Astrocyte (in vitro differentiated cells and primary cell): ENCODE data around the gene ENTPD7. TPM values are rescaled to one million over a fixed set of nuclear protein-coding genes. Genes with fewer than 3 reads are reported as not detected.
"Not testable (repeated sequence)": the region's sequence is repeated elsewhere in the genome, so short reads cannot be mapped to it uniquely, and the experiment has no call there.

ENCODE experiments used
- DNase-seq: peaks from one replicate; pipeline ENCODE4 v3.0.0-alpha.2; 2010; ENCODE audit warnings: low read depth
- FAIRE-seq: peaks from 2 replicates; lab custom pipeline; 2011; peaks lifted over from hg19 to GRCh38; lab: Jason Lieb, UNC
- H2AFZ ChIP-seq: 2 replicates; pipeline ENCODE4 v1.6.0; 2012; ENCODE audit warnings: low read depth, low read length, inconsistent platforms
- H3K27ac ChIP-seq: 2 replicates; pipeline ENCODE4 v1.5.1; 2011; ENCODE audit warnings: low read depth, low read length, inconsistent platforms
- H3K27me3 ChIP-seq: 2 replicates; pipeline ENCODE4 v1.6.0; 2011; ENCODE audit warnings: low read length, inconsistent platforms; ENCODE audit not compliant: insufficient read depth
- H3K36me3 ChIP-seq: 2 replicates; pipeline ENCODE4 v1.5.1; 2011; ENCODE audit warnings: low read length, inconsistent platforms; ENCODE audit not compliant: insufficient read depth
- H3K4me1 ChIP-seq: 2 replicates; pipeline ENCODE4 v1.5.1; 2011; ENCODE audit warnings: low read length, inconsistent platforms; ENCODE audit not compliant: insufficient read depth
- H3K4me2 ChIP-seq: 2 replicates; pipeline ENCODE4 v1.6.0; 2012; ENCODE audit warnings: low read length, inconsistent platforms
- H3K4me3 ChIP-seq: 2 replicates; pipeline ENCODE4 v1.5.1; 2011; ENCODE audit warnings: low read depth, mild to moderate bottlenecking, low read length, inconsistent platforms; ENCODE audit not compliant: insufficient read depth
- H3K79me2 ChIP-seq: 2 replicates; pipeline ENCODE4 v1.6.0; 2012; ENCODE audit warnings: mild to moderate bottlenecking, low read length, inconsistent platforms; ENCODE audit not compliant: insufficient read depth
- H3K9ac ChIP-seq: 2 replicates; pipeline ENCODE4 v1.6.0; 2012; ENCODE audit warnings: mild to moderate bottlenecking, low read length, inconsistent platforms
- H3K9me3 ChIP-seq: 2 replicates; pipeline ENCODE4 v1.5.1; 2012; ENCODE audit warnings: low read depth, mild to moderate bottlenecking, low read length, inconsistent platforms; ENCODE audit not compliant: insufficient read depth
- H4K20me1 ChIP-seq: 2 replicates; pipeline ENCODE4 v1.6.0; 2012; ENCODE audit warnings: low read length, inconsistent platforms; ENCODE audit not compliant: insufficient read depth
- H3K27ac Mint-ChIP-seq: one replicate; pipeline ENCODE4 v1.8.0; 2021; ENCODE audit warnings: mild to moderate bottlenecking, mixed read lengths; ENCODE audit not compliant: unreplicated experiment
- H3K27me3 Mint-ChIP-seq: one replicate; pipeline ENCODE4 v1.8.0; 2021; ENCODE audit warnings: low read depth, mixed read lengths; ENCODE audit not compliant: unreplicated experiment
- H3K36me3 Mint-ChIP-seq: one replicate; pipeline ENCODE4 v1.8.0; 2021; ENCODE audit warnings: low read depth, mixed read lengths; ENCODE audit not compliant: unreplicated experiment
- H3K4me1 Mint-ChIP-seq: one replicate; pipeline ENCODE4 v1.8.0; 2021; ENCODE audit warnings: low read depth, mixed read lengths; ENCODE audit not compliant: unreplicated experiment
- H3K4me3 Mint-ChIP-seq: one replicate; pipeline ENCODE4 v1.8.0; 2021; ENCODE audit warnings: mild to moderate bottlenecking, moderate library complexity, mixed read lengths; ENCODE audit not compliant: unreplicated experiment
- H3K9me3 Mint-ChIP-seq: one replicate; pipeline ENCODE4 v1.8.0; 2021; ENCODE audit warnings: mild to moderate bottlenecking, mixed read lengths; ENCODE audit not compliant: unreplicated experiment
- CTCF ChIP-seq: IDR thresholded peaks from 2 replicates; pipeline ENCODE4 v1.5.1; 2011; ENCODE audit warnings: low read depth, mild to moderate bottlenecking, inconsistent platforms, low read length, moderate library complexity; ENCODE audit not compliant: insufficient read depth
- EZH2 ChIP-seq: IDR thresholded peaks from 2 replicates; pipeline ENCODE4 v1.6.1; 2012; ENCODE audit warnings: mild to moderate bottlenecking, low read length, inconsistent platforms; ENCODE audit not compliant: insufficient read depth
- total RNA-seq: library from RNA; stranded (reverse); gene quantifications from 2 replicates; pipeline ENCODE4 v1.2.1, GENCODE V29; 2021

Gene ENTPD7
- total RNA-seq, 1 donor from 2014 or later = 21.6 TPM

- peak within 1 kb of the TSS; percentile 99 for H3K4me3 Mint-ChIP-seq
- FAIRE-seq (no peak), DNase-seq (peak; percentile 88)
- H3K27ac Mint-ChIP-seq = peak within 1 kb of the TSS; percentile 98
- Histone ChIP-seq H3K4me2 (peak within 1 kb of the TSS; percentile 80), H3K27ac (peak within 1 kb of the TSS; percentile 80), H3K9me3 (no peaks in the 10 kb centered on the region), H3K4me3 (peak within 1 kb of the TSS; percentile 78), H3K4me1 (no peaks in the 10 kb centered on the region), H3K36me3 (peaks cover 8% of the 10 kb centered on the region), H3K27me3 (no peaks in the 10 kb centered on the region), H3K9ac (peak within 1 kb of the TSS; percentile 86), H3K79me2 (peaks cover 14% of the 10 kb centered on the region), H2AFZ (peak within 1 kb of the TSS; percentile 88), H4K20me1 (no peaks in the 10 kb centered on the region)
- H3K36me3 Mint-ChIP-seq = peaks cover 1% of the 10 kb centered on the region
- TF ChIP-seq EZH2 = no peak
- TF ChIP-seq CTCF = peak; percentile 20
- H3K27me3 Mint-ChIP-seq = no peaks in the 10 kb centered on the region
- H3K4me1 Mint-ChIP-seq = peaks cover 8% of the 10 kb centered on the region
- no peaks in the 10 kb centered on the region for H3K9me3 Mint-ChIP-seq
These were observed 72.9 kb downstream of the ENTPD7 start, which contains the start of the genes COX15 and CUTC for GRCh38 chr10:99732033-99732842. TSS of gene COX15 (minus strand) at chr10:99732127. CDS start at chr10:99732049, 78 bp downstream. TSS of gene CUTC (plus strand) at chr10:99732234. CDS start at chr10:99732349, 115 bp downstream.

- H3K9me3 ChIP-seq = no peaks in the 10 kb centered on the region
- no peak overlapping the region for H3K9ac ChIP-seq
- Mint-ChIP-seq H3K4me1 (peaks cover 8% of the 10 kb centered on the region), H3K36me3 (peaks cover 5% of the 10 kb centered on the region), H3K27ac (no peak overlapping the region), H3K27me3 (no peaks in the 10 kb centered on the region), H3K9me3 (no peaks in the 10 kb centered on the region), H3K4me3 (peak overlapping the region; percentile 79)
- DNase-seq (no peak), FAIRE-seq (no peak)
- no peaks in the 10 kb centered on the region for H4K20me1 ChIP-seq
- peak overlapping the region; percentile 36 for H3K4me2 ChIP-seq
- peaks cover 7% of the 10 kb centered on the region for H3K36me3 ChIP-seq
- H3K27me3 ChIP-seq = no peaks in the 10 kb centered on the region
- H3K27ac ChIP-seq = no peak overlapping the region
- no peak overlapping the region for H2AFZ ChIP-seq
- H3K79me2 ChIP-seq = peaks cover 14% of the 10 kb centered on the region
- TF ChIP-seq EZH2 (no peak), CTCF (no peak)
- H3K4me1 ChIP-seq = no peaks in the 10 kb centered on the region
- H3K4me3 ChIP-seq = no peak overlapping the region
These were observed 74.1 kb downstream of the ENTPD7 start for GRCh38 chr10:99733366-99733765.

- H3K9me3 ChIP-seq, H3K27me3 Mint-ChIP-seq, H4K20me1 ChIP-seq, H3K27me3 ChIP-seq, H3K4me1 ChIP-seq, H3K4me3 ChIP-seq, H3K4me1 Mint-ChIP-seq, FAIRE-seq, H2AFZ ChIP-seq, H3K9ac ChIP-seq, H3K27ac ChIP-seq, H3K36me3 Mint-ChIP-seq, H3K36me3 ChIP-seq, H3K4me3 Mint-ChIP-seq, H3K9me3 Mint-ChIP-seq, DNase-seq, H3K27ac Mint-ChIP-seq, H3K4me2 ChIP-seq: not testable (repeated sequence)
- peaks cover 14% of the 10 kb centered on the region for H3K79me2 ChIP-seq
These were observed 74.8 kb downstream of the ENTPD7 start for GRCh38 chr10:99734111-99734510.
